Heart left ventricle (tissue), 13 donors: ENCODE results near the gene BANK1.

ENCODE experiments used
- CTCF ChIP-seq, 12 donors: fragments of 200-600 bp; sonication (generic) in 4 of 12; IDR thresholded peaks; one replicate each; pipeline versions ENCODE4 v1.5.0 to v1.8.0; 2018 to 2022; ENCODE audit warnings: antibody characterized with exemption in 12 of 12, mild to moderate bottlenecking in 5 of 12
- POLR2A ChIP-seq, 2 donors: fragments of 450-650 bp; IDR thresholded peaks; one replicate each; pipeline ENCODE4 v1.6.1; 2017; ENCODE audit warnings: antibody characterized with exemption in 2 of 2, mild to moderate bottlenecking in 2 of 2, moderate library complexity in 2 of 2
- donor health status: ischemic (EF 13 %, LVEDD 7.1; RV severe dilation, severe dysfunction).
- donor health status: DM: no; HTN: yes; CAD: no.
- donor health status: DM: no; HTN: no; CAD: no.
- donor health status: ischemic (EF 25% LVEDD 6.9; RV normal size, moderate dysfunction).
- donor health status: ischemic (EF 25% LVEDD 5.7; RV mildly dilated, moderate dysfunction).
- donor health status: ischemic (EF 35%, LVEDD 5.7; RV mildly dilated, moderate dysfunction).
- donor health status: nonischemic (EF 11% LVEDD 7.7; RV severe dilation, severe dysfunction).
- donor health status: DM: yes; HTN: yes; CAD: no.
- donor health status: PGD.
- donor health status: ischemic (EF 29% LVEDD 5.4; RV normal size, mild dysfunction).
- donor health status: nonischemic (EF 23%, LVEDD 6.1; RV moderate dilation, normal function).

- TF ChIP-seq POLR2A (IDR thresholded peaks at IDR 0.05) = no peak
- TF ChIP-seq CTCF (IDR thresholded peaks at IDR 0.05) = no peak
Observed at GRCh38 chr4:101843054-101843453, 52.5 kb downstream of the BANK1 start.
